ENCODE results near the gene ADARB2.

The ADARB2 gene

GRCh38 chr10:1395481-1396296 is 341.6 kb downstream of the ADARB2 start:
- DNase-seq (ENCODE audit: low read depth in 2 of 2), result no peak

DNA sequence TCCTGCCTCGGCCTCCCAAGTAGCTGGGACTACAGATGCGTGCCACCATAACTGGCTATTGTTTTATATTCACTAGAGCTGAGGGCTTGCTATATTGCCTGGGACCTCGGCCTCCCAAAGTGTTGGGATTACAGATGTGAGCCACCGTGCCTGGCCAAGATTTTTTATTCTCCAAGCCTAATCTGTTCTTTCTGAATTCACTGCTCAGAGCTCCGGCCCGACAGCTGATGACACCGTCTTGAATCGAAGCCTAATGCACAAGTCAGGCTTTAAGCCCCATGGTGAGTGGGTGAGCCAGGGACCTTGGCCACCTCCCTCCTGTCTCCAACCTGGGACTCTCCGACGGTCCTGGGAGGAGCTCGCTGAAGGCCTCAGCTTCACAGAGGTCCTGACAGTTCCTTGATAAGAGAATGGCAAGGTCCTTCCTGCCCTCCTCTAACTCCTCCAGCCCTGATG is 342.3 kb downstream of the ADARB2 start:
- DNase-seq (ENCODE audit: low read depth in 2 of 2), result no peak

- no peak for DNase-seq (ENCODE audit: low read depth in 2 of 2)
Measured at GRCh38 chr10:1394155-1394912, 343.0 kb downstream of the ADARB2 start.

DNA sequence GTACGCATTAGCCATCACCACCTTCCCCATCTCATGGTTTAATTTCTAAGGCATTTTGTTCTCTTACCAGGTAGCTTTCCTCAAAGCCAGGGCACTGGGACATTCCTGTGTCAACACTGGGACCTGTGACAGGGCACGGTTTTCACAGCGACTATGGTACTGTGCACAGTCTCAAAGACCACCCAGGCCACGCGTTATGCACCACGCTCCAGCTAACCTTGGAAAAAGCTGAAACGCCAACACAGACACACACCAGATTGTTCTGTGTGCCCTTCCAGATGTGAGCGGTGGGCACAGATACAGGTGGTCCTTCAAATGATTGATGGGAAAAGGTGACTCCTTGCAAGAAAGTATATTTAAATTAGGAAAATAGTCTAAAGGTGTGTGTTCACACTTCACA is 343.8 kb downstream of the ADARB2 start:
- no peak for DNase-seq (ENCODE audit: low read depth in 2 of 2)

DNA sequence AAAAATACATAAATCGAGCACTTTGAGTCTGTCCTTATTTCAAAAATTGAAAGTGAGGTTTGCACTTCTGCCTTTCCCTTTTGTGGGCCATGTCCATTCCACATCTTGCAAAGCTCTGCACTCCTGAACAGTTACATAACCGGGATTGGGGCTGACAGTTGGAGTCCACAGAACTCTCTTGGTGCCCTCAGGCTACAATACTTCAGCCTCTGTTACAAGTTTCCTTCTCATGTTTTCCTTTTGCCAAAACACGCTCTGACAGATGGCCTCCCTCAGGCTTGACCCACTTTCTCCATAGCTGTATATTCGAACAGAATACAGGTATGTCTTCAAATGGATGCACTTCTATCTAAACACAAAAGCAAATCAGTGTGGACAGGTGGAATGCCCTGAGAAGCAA is 345.2 kb downstream of the ADARB2 start:
- DNase-seq (ENCODE audit: low read depth in 2 of 2), result no peak

DNA sequence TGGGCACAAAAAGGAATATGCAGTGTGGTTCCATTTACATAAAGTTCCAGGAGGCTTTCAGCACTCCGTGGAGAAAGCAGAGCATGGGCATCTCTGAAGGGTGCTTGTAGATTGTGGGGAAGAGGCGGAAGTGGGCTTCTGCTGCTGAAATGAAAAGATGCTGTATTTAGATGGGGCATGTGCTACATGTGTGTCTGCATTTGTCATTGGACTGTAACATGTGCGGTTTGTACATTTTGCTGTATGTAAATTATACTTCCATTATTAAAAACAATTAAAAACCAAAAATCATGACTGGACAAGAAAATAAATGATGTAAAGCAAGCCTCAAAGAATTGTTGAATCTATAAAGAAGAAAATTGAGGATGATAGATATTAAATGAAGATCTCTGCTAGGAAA is 347.1 kb downstream of the ADARB2 start:
- no peak for DNase-seq (ENCODE audit: low read depth in 2 of 2)

DNA sequence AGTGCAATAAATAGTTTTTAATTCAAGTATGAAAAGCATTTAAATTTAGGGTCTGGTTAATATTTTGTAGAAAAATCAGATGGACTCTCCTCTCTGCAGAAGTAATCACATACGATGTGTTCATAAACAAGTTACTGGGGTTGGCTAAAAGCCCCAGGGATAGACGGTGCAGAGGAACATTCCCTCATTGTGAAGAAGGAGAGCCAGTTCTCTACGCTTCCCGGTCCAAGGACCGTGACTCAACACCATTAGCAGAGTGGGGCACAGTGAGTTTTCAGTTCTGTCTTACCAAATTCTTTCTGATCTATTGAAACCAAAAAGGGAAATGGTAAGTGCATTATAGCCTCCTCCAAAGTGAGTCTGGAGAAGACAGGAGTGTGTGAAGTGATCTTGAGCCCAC is 353.3 kb downstream of the ADARB2 start:
- no peak for DNase-seq (ENCODE audit: low read depth in 2 of 2)

DNA sequence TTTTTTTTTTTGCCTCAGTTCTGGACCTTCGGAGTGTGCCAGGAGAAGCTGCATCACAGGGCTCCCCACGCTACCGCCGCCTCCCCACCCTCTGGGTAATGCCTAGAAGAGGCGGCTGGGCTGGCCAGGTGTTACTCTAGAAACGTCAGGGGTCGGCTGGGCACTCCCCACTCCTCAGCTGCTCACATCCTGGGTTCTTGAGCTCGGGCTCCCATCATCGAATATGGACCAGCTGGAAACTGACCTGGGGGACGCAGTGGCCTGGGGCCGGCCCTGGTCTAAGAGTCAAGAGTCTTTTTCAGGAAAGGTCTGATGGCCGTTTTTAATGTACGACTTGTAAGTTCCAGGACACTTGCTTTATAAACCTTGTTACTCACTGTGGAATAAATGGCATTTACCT is 354.6 kb downstream of the ADARB2 start:
- no peak for DNase-seq (ENCODE audit: low read depth in 2 of 2)

- DNase-seq (ENCODE audit: low read depth in 2 of 2), result no peak
Measured at GRCh38 chr10:1381339-1381738, 356.0 kb downstream of the ADARB2 start.

DNA sequence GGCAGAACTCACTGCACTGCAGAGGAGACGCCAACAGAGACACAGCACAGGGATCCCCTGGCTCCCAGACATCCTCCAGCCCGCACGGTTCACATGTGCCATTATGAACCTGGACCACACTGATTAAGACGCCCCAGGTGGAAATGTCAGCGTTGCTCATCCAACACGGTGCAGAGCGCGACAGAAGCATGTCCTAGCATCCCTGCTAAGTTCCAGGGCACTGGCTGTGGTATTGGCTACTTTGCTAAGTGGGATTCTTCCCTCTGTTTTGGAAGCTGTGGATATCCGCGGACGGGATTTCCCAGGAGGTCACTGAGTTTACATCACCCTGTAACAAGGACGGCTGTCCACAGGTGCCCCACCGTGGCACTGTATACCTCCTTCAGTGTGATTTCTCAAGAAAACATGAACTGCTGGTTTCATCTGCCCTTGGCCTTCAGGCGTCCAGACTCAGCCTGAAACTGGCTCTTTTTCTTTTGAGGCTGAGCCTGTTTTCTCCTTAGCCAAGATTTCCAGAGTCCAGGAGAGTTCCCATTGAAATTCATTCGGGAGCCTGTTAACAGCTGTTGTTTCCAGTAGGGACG is 357.1 kb downstream of the ADARB2 start:
- DNase-seq (ENCODE audit: low read depth in 2 of 2), result no peak

- no peak for DNase-seq (ENCODE audit: low read depth in 2 of 2)
Measured at GRCh38 chr10:1379601-1380000, 357.7 kb downstream of the ADARB2 start.

GRCh38 chr10:1378473-1378872 is 358.9 kb downstream of the ADARB2 start:
- no peak for DNase-seq (ENCODE audit: low read depth in 2 of 2)

DNA sequence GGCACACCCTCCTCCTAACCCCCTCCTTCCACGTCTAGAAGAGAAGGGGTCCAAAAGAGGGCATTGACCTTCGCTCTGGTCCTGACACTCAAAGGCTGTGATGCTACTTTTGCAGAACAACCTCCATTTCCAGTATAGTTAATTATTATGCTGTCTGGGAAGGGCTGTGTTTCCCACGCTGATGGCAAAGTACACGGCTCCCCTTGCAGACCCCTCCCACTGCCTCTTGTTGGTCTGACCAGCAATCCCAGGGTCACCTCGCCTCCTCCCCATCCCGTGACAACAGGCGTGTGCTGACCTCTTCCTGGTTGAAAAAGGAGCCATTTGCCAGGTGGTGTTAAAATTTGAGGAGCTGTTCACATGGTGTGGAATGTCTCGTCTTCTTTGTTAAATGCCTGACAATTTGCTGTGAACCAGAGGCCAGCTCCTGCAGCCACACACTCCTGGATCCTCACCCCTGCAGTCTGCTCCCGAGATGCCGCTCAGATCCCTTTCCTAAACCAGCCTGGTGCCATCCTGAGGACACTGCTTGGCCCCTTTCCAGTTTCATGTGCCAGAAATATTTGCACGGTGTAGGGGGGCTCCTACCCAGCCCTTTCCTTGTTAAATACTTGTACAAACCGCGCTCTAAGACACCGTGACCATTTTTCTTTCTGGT is 359.5 kb downstream of the ADARB2 start:
- no peak for DNase-seq (ENCODE audit: low read depth in 2 of 2)

DNA sequence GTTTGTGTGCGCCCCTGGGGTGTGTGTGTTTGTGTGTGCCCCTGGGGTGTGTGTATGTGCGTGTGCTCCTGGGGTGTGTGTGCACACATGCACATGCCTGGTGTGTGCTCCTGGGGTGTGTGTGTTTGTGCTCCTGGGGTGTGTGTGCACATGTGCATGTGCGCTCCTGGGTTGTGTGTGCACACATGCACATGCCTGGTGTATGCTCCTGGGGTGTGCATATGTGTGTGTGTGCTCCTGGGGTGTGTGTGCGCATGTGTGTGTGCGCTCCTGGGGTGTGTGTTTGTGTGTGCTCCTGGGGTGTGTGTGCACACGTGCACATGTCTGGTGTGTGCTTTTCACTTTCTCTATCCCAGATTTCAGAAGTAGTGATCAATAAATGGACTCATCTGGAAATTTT is 360.1 kb downstream of the ADARB2 start:
- DNase-seq (ENCODE audit: low read depth in 2 of 2), result no peak

GRCh38 chr10:1376384-1376945 is 360.9 kb downstream of the ADARB2 start:
- DNase-seq (ENCODE audit: low read depth in 2 of 2), result no peak

- no peak for DNase-seq (ENCODE audit: low read depth in 2 of 2)
Measured at GRCh38 chr10:1375346-1376170, 361.8 kb downstream of the ADARB2 start.

DNA sequence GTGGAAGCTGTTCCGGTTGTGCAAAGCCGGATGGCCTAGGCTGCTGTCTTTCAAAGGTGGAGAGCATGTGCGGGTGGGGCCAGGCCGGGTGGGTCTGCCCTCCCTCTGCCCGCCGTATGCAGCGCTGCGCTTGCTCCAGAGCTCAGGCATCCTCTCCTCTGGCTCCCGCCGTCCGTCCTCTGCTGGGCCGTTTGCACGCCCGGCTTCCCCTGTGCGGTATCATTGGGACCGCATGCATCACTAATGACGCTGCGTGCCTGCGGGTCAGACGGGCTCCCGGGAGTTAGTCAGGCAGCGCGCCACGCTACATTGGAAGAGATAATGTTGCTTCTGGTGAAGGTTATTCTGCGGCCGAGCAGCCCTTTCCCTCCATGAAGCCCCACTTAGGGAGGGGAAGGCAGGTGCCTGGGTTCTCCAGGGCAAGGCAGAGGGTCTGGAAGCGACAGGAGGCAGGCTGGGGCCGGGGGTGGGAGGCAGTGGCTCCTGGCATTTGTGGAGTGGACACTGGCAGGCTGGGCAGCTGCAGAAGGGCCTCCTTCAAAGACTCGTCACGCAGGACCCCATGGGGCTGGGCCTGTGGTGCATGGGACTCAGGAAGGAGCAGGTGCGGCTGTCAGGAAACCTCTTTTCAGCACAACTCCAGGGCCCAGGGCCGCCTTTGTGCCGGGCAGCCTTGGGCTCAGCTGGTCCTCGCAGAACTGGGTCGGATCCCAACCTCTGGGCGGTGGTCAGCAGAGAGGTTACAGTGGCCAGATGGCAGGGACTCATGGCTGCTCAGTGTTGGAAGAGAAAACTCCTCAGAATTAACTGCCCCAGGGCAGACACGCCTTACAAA is 362.6 kb downstream of the ADARB2 start:
- DNase-seq (ENCODE audit: low read depth in 2 of 2), result no peak

DNA sequence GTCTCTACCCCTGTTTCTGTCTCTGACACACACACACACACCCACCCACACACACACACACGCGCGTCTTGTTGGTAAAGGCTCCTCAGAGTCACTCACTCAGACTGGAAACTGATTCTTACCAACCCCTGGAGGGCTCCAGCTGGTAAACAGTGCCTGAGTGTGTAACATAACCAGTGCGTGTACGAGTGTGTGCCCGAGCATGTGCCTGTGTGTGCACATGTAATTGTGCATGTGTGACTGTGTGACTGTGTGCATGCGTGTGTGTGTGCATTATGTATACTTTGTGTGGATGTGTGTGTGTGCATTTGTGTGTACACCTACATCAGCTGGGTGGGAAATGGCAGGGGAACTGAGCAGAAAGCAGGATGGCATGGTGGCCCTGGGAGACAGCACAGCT is 364.0 kb downstream of the ADARB2 start:
- no peak for DNase-seq (ENCODE audit: low read depth in 2 of 2)

GRCh38 chr10:1372212-1372611 is 365.1 kb downstream of the ADARB2 start:
- DNase-seq (ENCODE audit: low read depth in 2 of 2), result no peak

DNA sequence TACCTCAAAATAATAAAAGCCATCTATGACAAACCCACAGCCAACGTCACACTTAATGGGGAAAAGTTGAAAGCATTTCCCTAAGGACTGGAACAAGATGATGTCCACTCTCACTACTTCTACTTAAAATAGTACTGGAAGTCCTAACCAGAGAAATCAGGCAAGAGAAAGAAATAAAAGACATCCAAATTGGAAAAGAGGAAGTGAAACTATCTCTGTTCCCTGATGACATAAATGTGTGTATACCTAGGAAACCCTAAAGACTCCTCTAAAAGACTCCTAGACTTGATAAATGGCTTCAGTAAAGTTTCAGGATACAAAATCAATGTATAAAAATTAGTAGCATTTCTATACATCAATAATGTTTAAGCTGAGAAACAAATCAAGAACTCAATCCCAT is 367.0 kb downstream of the ADARB2 start:
- DNase-seq (ENCODE audit: low read depth in 2 of 2), result no peak
